ENCODE measurements around the gene COX15. TPM values are rescaled to one million over a fixed set of nuclear protein-coding genes. Genes with fewer than 3 reads are reported as not detected.

The COX15 gene
- total RNA-seq, 1 donor from 2014 or later = 39.6 TPM

DNA sequence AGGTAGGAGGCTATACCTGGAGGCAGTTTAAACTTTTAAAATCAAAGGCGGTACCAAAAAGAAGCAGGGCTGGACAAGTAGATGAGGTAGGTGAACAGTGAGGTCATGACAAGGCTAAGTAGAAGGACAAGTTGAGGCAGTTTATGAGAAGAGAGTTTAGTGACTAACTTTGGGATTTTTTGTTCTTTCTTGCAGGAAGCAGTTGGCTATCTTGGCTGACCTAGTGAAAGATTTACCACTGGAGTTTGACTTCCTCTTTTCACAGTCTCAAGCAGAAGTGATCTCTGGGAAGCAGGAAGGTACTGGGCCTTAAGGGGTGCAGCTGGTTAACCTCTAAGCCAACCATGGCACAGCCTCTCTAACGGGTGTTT lies 46.3 kb downstream of the COX15 start:
- DNase-seq = no peak
- H3K4me3 ChIP-seq = no peak overlapping the region
- TF ChIP-seq, protein P1, sequence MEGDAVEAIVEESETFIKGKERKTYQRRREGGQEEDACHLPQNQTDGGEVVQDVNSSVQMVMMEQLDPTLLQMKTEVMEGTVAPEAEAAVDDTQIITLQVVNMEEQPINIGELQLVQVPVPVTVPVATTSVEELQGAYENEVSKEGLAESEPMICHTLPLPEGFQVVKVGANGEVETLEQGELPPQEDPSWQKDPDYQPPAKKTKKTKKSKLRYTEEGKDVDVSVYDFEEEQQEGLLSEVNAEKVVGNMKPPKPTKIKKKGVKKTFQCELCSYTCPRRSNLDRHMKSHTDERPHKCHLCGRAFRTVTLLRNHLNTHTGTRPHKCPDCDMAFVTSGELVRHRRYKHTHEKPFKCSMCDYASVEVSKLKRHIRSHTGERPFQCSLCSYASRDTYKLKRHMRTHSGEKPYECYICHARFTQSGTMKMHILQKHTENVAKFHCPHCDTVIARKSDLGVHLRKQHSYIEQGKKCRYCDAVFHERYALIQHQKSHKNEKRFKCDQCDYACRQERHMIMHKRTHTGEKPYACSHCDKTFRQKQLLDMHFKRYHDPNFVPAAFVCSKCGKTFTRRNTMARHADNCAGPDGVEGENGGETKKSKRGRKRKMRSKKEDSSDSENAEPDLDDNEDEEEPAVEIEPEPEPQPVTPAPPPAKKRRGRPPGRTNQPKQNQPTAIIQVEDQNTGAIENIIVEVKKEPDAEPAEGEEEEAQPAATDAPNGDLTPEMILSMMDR (IDR thresholded peaks at IDR 0.05; ENCODE audit: borderline replicate concordance) = no peak
- no peak overlapping the region for H3K27ac ChIP-seq (replicated peaks)
- peaks cover 8% of the 10 kb centered on the region for H3K4me1 ChIP-seq
- H3K27me3 ChIP-seq (ENCODE audit: low read depth) = no peaks in the 10 kb centered on the region
- no peaks in the 10 kb centered on the region for H3K9me3 ChIP-seq (replicated peaks)
- peaks cover 21% of the 10 kb centered on the region for H3K36me3 ChIP-seq
- intact Hi-C loops (cut with micrococcal nuclease) = no loop called here

DNA sequence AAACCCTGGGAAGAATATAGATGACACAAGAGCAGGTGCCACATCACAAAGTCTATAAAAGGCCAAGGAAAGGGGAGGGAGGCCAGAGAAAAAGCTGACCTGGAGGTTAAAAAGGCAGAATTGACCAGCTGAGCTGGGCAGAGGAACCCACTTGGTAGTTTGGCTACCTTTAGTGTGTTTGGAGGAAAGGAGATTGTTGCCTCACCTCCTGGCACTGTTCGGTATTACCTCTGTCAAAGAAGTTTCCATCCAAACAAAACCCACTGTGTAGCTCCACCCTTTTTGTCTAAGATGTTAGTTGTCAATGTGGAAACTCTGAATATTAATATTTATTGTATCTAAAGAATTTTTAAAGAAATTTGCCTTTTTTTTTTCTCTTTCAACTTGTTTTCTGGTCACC lies 49.2 kb downstream of the COX15 start:
- H3K4me3 ChIP-seq = no peak overlapping the region
- H3K9me3 ChIP-seq (replicated peaks) = no peaks in the 10 kb centered on the region
- H3K4me1 ChIP-seq = peaks cover 8% of the 10 kb centered on the region
- H3K27ac ChIP-seq (replicated peaks) = no peak overlapping the region
- H3K36me3 ChIP-seq = peaks cover 35% of the 10 kb centered on the region
- intact Hi-C loops (cut with micrococcal nuclease) = no loop called here
- DNase-seq = no peak
- TF ChIP-seq, protein P1 (IDR thresholded peaks at IDR 0.05; ENCODE audit: borderline replicate concordance) = no peak
- H3K27me3 ChIP-seq (ENCODE audit: low read depth) = no peaks in the 10 kb centered on the region

Other genes starting within 250 kb of the COX15 start
- not detected for gene NKX2-3, start 199.2 kb downstream of the COX15 start, total RNA-seq
- gene SLC25A28, start 111.7 kb downstream of the COX15 start, total RNA-seq = 41.2 TPM
- 2.9 TPM for gene ENTPD7, start 72.6 kb downstream of the COX15 start, total RNA-seq
- 41.0 TPM for gene CUTC, start 107 bp upstream of the COX15 start, total RNA-seq
- 0.22 TPM for gene ABCC2, start 50.5 kb upstream of the COX15 start, total RNA-seq